ENCODE measurements around the gene MAGEC3. TPM values are rescaled to one million over a fixed set of nuclear protein-coding genes. Genes with fewer than 3 reads are reported as not detected.

The MAGEC3 gene
- total and polyA plus RNA-seq, 2 of the 13 experiments (the other 11 are each of a cell fraction or from before 2014, with no cell fraction given): not detected

GRCh38 chrX:141894733-141895132 lies 56.6 kb downstream of the MAGEC3 start:
- in situ Hi-C loops (cut with HindIII; ENCODE audit: extremely low pct_ligation_motif_present, low pct_unique_long_range_greater_than_20kb): no loop called here
- Histone ChIP-seq H3K9me3 (ENCODE audit: low read length) (no peaks in the 10 kb centered on the region), H3K4me2 (ENCODE audit: low read depth, low read length) (no peak overlapping the region), H2AFZ (ENCODE audit: low read length) (no peak overlapping the region), H4K20me1 (ENCODE audit: insufficient read depth, low read length) (no peaks in the 10 kb centered on the region), H3K36me3 (replicated peaks in 1 of 2; ENCODE audit: control insufficient read depth in 1 of 2, insufficient read depth in 2 of 2, low read length in 2 of 2) (no peaks in the 10 kb centered on the region), H3K27ac (ENCODE audit: extremely low read length, insufficient read depth, low read length) (no peak overlapping the region), H3K4me1 (ENCODE audit: insufficient read depth, low read length) (no peaks in the 10 kb centered on the region), H3K9ac (ENCODE audit: insufficient read depth, low read depth, low read length) (no peak overlapping the region), H3K79me2 (ENCODE audit: insufficient read depth, low read length) (no peaks in the 10 kb centered on the region), H3K27me3 (ENCODE audit: control insufficient read depth in 1 of 2, insufficient read depth in 2 of 2, low read length in 2 of 2) (no peaks in the 10 kb centered on the region), H3K4me3 (replicated peaks in 1 of 3; ENCODE audit: insufficient read depth in 1 of 3, low read depth in 2 of 3, low read length in 3 of 3) (no peak overlapping the region)
- FAIRE-seq (no peak), DNase-seq (ENCODE audit: low spot score) (no peak), ATAC-seq (no peak)
- ChIA-PET CTCF (ENCODE audit: low intra/inter-chr PET ratio, low total read pairs) (no interaction called here), POLR2A (no interaction called here)
- TF ChIP-seq KDM3A (CRISPR knock-in tag; IDR thresholded peaks at IDR 0.05; ENCODE audit: low read depth) (no peak), KLF6 (CRISPR knock-in tag; IDR thresholded peaks at IDR 0.05) (no peak), ZNF451 (CRISPR knock-in tag; IDR thresholded peaks at IDR 0.05) (no peak), ZNF530 (CRISPR knock-in tag; IDR thresholded peaks at IDR 0.05; ENCODE audit: low read depth) (no peak), ZNF18 (CRISPR knock-in tag; IDR thresholded peaks at IDR 0.05; ENCODE audit: insufficient replicate concordance) (no peak)
- 2% methylated on average over 7 of the region's 7 CpGs for WGBS (ENCODE audit: low lambda C conversion rate)
- intact Hi-C loops (cut with micrococcal nuclease; ENCODE audit: unreplicated experiment): no loop called here
- no TSS peak for BruUV-seq (replicated peaks)

- intact Hi-C loops (cut with micrococcal nuclease; ENCODE audit: unreplicated experiment): no loop called here
- no peaks in the 10 kb centered on the region for H3K27me3 ChIP-seq (ENCODE audit: control insufficient read depth in 1 of 2, insufficient read depth in 2 of 2, low read length in 2 of 2)
- TF ChIP-seq ZNF83 (CRISPR knock-in tag; IDR thresholded peaks at IDR 0.05; ENCODE audit: borderline replicate concordance): no peak
- TF ChIP-seq PAXIP1 (CRISPR knock-in tag; conservative IDR thresholded peaks at IDR 0.05): no peak
- no peak for TF ChIP-seq TAF1 (CRISPR knock-in tag; IDR thresholded peaks at IDR 0.05)
- no peak for TF ChIP-seq REPIN1 (CRISPR knock-in tag; IDR thresholded peaks at IDR 0.05; ENCODE audit: borderline replicate concordance, low read depth)
- TF ChIP-seq ZNF484 (CRISPR knock-in tag; IDR thresholded peaks at IDR 0.05; ENCODE audit: borderline replicate concordance, low read depth): no peak
- TF ChIP-seq ZNF24 (IDR thresholded peaks at IDR 0.05): no peak
- no peak for TF ChIP-seq HNRNPH1 (optimal IDR thresholded peaks at IDR 0.05; ENCODE audit: low read depth, low read length)
- no peak for TF ChIP-seq MYPOP (CRISPR knock-in tag; IDR thresholded peaks at IDR 0.05)
Observed at GRCh38 chrX:141897690-141898089, 59.6 kb downstream of the MAGEC3 start.

More at GRCh38 chrX:141897690-141898089, 59.6 kb downstream of the MAGEC3 start:
- DNase-seq (ENCODE audit: low spot score) (no peak), FAIRE-seq (no peak), ATAC-seq (no peak)
- no TSS peak for BruUV-seq (replicated peaks)
- no peaks in the 10 kb centered on the region for H3K9me3 ChIP-seq (ENCODE audit: low read length)
- H3K27ac ChIP-seq (ENCODE audit: extremely low read length, insufficient read depth, low read length): no peak overlapping the region
- H2AFZ ChIP-seq (ENCODE audit: low read length): no peak overlapping the region
- no peaks in the 10 kb centered on the region for H3K36me3 ChIP-seq (replicated peaks in 1 of 2; ENCODE audit: control insufficient read depth in 1 of 2, insufficient read depth in 2 of 2, low read length in 2 of 2)
- WGBS (ENCODE audit: low lambda C conversion rate): 0% methylated on average over 2 of the region's 2 CpGs
- H4K20me1 ChIP-seq (ENCODE audit: insufficient read depth, low read length): no peaks in the 10 kb centered on the region
- H3K4me2 ChIP-seq (ENCODE audit: low read depth, low read length): no peak overlapping the region
- H3K4me1 ChIP-seq (ENCODE audit: insufficient read depth, low read length): no peaks in the 10 kb centered on the region
- H3K9ac ChIP-seq (ENCODE audit: insufficient read depth, low read depth, low read length): no peak overlapping the region
- ChIA-PET CTCF (ENCODE audit: low intra/inter-chr PET ratio, low total read pairs) (no interaction called here), POLR2A (no interaction called here)
- in situ Hi-C loops (cut with HindIII; ENCODE audit: extremely low pct_ligation_motif_present, low pct_unique_long_range_greater_than_20kb): no loop called here
- H3K4me3 ChIP-seq (replicated peaks in 1 of 3; ENCODE audit: insufficient read depth in 1 of 3, low read depth in 2 of 3, low read length in 3 of 3): no peak overlapping the region
- H3K79me2 ChIP-seq (ENCODE audit: insufficient read depth, low read length): no peaks in the 10 kb centered on the region
